ENCODE results near the gene LRRC7.

The LRRC7 gene

DNA sequence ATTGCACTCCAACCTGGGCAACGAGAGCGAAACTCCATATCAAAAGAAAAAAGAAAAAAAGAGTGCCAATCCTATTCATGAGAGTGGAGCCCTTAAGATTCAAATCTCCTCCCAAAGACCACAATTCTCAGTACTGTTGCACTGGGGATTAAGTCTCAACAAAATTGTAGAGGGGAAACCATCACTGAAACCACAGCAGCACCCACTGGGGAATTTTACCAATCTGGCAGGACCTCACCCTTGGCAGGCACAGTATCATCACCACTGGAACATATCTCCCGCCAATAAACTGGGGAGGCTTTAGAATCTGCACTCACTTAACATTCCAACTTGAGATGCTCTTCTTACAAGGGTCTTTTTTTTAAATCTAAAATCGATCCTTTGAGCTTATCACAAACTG lies 596.6 kb downstream of the LRRC7 start:
- in situ Hi-C loops (cut with HindIII; ENCODE audit: low sequenced_read_pairs), result no loop called here

DNA sequence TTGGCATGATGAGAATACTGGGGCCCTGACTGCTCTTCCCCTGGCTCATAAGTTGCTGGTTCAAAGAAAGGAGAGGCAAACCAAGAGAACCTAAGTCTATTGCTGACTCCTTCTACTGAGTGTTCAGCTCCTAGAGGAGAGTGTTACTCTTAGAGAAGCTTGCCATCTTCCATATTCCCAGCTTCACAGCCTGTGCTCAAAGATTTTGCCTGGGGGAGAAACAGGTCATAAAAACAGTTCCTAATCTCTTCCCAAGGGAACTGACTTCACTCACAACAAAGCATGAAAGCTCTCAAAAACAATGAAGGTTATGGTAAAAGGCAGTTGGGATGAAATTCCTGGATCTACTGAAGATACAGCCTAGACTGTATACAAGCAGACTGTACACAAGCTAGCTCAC lies 600.6 kb downstream of the LRRC7 start:
- in situ Hi-C loops (cut with HindIII; ENCODE audit: low sequenced_read_pairs), result no loop called here
- no peak for TF ChIP-seq CTCF (IDR thresholded peaks at IDR 0.05; ENCODE audit: low read depth, low read length, missing control alignments)
- DNase-seq (ENCODE audit: low read depth), result no peak
- H3K4me3 ChIP-seq (ENCODE audit: low read depth, low read length), result no peak overlapping the region

More for the DNA sequence above, 596.6 kb downstream of the LRRC7 start:
- H3K4me3 ChIP-seq (ENCODE audit: low read depth, low read length), result no peak overlapping the region
- DNase-seq (ENCODE audit: low read depth), result no peak
- no peak for TF ChIP-seq CTCF (IDR thresholded peaks at IDR 0.05; ENCODE audit: low read depth, low read length, missing control alignments)

DNA sequence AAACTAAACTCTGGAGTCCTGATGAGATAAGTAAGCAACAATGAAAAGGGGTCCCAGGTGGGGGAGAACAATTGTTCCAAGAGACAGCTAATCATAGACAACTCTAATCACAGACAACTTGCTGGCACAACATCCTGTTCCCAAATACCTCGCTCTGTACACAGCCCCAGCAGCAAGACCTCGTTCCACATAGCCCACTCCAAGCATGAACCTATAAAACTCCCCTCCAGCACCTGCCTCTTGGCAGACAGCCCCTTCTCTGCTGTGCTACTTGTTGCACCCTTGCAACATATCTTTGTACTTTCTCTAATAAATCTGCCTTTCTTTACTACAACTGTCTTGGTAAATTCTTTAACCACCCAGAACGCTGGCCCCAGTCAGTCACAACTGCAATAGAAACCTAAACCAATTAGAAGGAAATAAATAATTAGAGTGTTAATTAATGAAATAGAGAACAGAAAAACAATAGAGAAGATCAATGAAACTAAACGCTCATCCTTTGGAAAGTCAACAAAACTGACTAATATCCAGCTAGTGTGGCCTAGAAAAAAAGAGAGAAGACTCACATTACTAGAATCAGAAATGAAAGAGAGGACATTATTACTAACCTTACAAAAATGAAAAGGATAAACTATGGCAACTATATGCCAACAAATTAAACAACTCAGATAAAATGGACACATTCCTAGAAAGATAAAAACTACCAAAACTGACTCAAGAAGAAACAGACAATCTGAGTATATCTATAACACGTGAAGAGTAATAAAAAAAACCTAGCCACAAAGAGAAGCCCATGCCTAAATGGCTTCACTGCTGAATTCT lies 601.5 kb downstream of the LRRC7 start:
- no peak for TF ChIP-seq CTCF (IDR thresholded peaks at IDR 0.05; ENCODE audit: low read depth, low read length, missing control alignments)
- no peak overlapping the region for H3K4me3 ChIP-seq (ENCODE audit: low read depth, low read length)
- no peak for DNase-seq (ENCODE audit: low read depth)
- in situ Hi-C loops (cut with HindIII; ENCODE audit: low sequenced_read_pairs), result no loop called here

GRCh38 chr1:70171512-70171911 lies 603.8 kb downstream of the LRRC7 start:
- TF ChIP-seq CTCF (IDR thresholded peaks at IDR 0.05; ENCODE audit: low read depth, low read length, missing control alignments), result no peak
- in situ Hi-C loops (cut with HindIII; ENCODE audit: low sequenced_read_pairs), result no loop called here

More at GRCh38 chr1:70171512-70171911, 603.8 kb downstream of the LRRC7 start:
- DNase-seq (ENCODE audit: low read depth), result no peak
- no peak overlapping the region for H3K4me3 ChIP-seq (ENCODE audit: low read depth, low read length)

Data from astrocyte of the cerebellum (primary cell).